NCI-H146 (cell line): Measurements from ENCODE around the gene FRMD7.
A peak's percentile ranks its signal among the peaks of the same experiment; 100 is the strongest.
"Not testable (repeated sequence)": the region's sequence is repeated elsewhere in the genome, so short reads cannot be mapped to it uniquely, and the experiment has no call there.

Experiments used
- DNase-seq: peaks from one replicate; lab custom pipeline; 2025; lab: John Stamatoyannopoulos, UW

FRMD7 gene

GRCh38 chrX:132093239-132093860, 34.5 kb downstream of the FRMD7 start:
- DNase-seq: peak; percentile 83

GRCh38 chrX:132092439-132093065, 35.3 kb downstream of the FRMD7 start:
- peak; percentile 77 for DNase-seq

GRCh38 chrX:132090403-132091159, 37.2 kb downstream of the FRMD7 start:
- no peak for DNase-seq

DNA sequence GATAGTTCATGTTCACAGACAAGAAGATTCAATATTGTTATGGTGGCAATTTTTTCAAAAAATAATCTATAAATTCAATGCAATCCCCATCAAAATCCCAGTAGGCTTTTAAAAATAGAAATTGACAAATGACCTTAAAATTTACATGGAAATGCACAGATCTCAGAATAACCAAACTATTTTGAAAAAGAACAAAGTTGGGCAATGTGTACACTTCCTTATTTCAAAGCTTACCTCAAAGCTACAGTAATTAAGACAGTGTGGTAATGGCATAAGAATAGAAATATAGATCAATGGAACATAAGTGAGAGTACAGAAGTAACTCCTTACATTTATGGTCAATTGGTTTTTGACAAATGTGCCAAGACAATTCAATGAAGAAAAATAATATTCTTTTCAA, 39.0 kb downstream of the FRMD7 start:
- no peak for DNase-seq

DNA sequence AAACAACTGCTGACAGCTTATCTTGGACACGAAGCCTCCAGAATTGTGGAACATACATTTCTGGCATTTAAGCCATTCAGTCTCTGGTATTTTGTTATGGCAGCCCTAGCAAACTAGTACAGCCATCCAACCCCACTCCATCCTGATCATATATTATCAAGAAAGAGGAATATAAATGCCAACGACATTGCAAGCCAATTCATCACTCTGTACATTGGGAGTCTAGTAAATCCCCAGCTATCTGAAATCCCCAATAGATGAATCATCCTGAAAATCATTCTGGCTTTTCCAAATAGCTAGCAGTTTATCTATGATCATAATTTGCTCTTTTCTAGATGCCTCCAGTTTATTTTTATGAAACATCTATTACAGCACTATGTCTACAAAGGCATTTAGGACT, 41.1 kb downstream of the FRMD7 start:
- DNase-seq: no peak

DNA sequence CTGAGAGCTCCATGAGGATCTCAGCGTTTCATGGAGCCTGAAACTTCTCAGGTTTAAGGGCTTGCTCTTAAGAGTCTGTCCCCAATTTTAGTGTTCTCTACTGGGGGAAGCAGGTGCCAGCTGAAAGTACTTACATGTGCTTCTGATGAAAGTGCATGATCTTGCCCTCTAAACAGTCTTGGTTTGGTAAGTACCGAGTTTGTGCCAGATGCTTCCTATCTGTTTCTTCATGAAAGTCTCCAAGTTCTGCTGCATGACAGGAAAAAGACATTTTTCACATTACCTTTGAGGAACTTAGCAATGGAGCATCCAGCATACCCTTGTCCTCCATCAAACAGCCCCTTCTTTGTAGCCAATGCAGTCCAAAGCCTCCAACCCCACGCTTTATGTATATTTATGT, 42.0 kb downstream of the FRMD7 start:
- no peak for DNase-seq

DNA sequence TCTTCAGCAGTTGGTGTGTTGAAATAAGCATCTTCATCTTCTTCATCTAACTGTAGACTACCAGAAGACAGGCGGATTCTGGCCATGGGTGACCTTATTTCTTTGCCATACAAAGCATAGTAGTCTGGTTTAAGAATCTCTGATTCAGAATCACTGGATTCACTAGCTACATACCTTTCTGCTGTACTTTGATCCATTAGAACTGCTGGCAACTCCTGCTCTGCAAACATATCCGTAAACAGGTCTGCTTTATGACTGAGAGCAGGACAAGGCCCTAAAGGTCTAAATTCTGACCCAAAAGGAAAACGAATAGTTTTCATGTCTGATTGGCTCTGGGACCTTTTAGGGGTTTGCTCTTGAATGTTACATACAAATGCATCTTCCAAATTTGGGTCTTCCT, 49.9 kb downstream of the FRMD7 start:
- no peak for DNase-seq

GRCh38 chrX:132077414-132077813, 50.4 kb downstream of the FRMD7 start:
- no peak for DNase-seq

DNA sequence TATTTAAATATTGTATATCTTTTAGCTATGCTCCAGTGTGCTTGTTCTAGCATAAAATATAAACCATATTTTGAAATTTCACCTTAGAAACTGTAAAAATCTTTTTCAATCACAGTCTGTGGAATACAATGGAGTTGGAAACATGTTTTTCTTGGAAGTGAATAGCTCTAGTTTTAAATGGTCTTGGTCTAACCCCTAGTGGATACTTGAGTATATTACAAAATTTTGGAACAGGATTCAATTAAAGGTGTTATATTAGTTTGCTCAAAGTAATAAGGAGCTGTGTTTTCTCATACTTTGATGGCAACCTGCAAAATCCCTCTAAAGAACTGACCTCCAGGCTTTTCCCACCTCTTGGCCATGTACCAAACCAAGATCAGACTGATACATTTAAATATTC, 56.6 kb downstream of the FRMD7 start:
- DNase-seq: no peak

GRCh38 chrX:132068405-132068804, 59.4 kb downstream of the FRMD7 start:
- DNase-seq: no peak

- DNase-seq: no peak
Observed at GRCh38 chrX:132063862-132064261, 64.0 kb downstream of the FRMD7 start.

DNA sequence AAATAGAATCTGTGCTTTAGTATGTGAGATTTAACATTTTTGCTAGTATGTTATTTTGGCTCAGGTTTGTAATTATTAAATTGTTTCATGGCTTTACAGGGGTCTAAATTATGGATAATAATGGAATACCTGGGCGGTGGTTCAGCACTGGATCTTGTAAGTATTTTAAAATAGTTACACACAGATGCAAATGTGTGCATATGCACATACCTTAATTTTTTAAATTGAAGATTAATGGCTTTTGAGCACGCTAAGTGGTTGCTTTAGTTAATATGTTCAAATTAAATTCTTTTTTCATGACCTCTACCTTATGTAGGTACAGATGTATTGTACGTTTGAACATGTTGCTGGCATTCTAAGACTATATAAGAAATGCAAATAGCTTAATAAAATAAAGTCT, 64.5 kb downstream of the FRMD7 start:
- DNase-seq: no peak

DNA sequence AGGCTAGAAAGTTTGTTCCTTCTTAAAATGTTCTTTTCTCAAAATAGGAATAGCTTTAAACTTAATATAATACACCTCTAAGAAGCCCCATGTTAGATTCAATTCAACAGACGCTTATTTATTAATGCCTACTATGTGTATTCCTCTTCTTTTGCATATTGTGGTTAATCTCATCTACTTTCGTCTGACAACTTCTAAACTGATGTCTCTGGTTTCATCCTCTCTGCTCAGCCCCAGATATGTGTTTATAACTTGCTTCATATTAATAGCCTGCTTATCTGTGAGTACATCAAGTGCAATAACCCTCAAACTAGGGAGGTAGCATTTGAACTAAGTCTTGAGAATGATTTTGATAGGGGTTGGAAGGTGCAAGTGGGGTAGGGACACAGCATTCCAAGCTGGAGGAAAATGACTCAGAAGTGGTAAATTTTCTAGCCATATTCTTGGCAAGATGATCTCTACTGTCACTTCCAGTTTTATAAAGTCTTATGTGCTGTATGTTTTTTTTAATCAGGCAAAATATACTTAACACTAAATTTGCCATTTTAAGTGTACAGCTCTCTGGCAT, 67.8 kb downstream of the FRMD7 start:
- DNase-seq: no peak

GRCh38 chrX:132058975-132059374, 68.8 kb downstream of the FRMD7 start:
- no peak for DNase-seq

GRCh38 chrX:132058050-132058449, 69.8 kb downstream of the FRMD7 start:
- no peak for DNase-seq

DNA sequence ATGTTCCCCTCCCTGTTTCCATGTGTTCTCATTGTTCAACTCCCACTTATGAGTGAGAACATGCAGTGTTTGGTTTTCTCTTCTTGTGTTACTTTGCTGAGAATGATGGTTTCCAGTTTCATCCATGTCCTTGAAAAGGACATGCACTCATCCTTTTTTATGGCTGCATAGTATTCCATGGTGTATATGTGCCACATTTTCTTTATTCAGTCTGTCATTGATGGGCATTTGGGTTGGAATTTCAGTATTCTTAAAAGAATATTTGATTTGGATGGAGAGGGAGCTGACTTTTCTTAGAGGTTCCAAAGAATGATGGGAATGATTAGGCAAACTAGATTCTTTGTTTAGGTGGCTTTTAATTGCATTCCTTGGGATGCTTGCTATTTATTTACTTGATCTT, 76.0 kb downstream of the FRMD7 start:
- DNase-seq: not testable (repeated sequence)

DNA sequence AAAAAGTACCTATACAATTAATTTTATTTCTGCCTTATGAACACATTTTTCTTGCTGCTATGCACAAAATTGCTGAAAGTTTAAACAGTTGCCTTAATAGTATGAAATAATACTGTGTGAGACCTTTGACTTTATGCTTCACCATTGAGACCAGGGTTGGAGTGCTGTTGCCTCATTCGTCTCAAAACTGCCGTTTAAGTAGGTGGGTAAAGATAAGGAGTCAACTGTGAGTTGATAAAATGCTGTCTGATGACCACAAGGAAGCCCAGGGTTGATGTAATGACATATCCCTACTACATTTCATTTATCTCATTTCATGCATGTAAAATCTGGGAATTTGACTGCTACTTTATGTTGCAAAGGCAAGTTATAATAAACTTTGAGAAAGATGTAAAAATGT, 81.3 kb downstream of the FRMD7 start:
- DNase-seq: no peak

- no peak for DNase-seq
Observed at GRCh38 chrX:132045456-132045855, 82.4 kb downstream of the FRMD7 start.

GRCh38 chrX:132044953-132045352, 82.9 kb downstream of the FRMD7 start:
- no peak for DNase-seq

GRCh38 chrX:132043977-132044376, 83.8 kb downstream of the FRMD7 start:
- no peak for DNase-seq

DNA sequence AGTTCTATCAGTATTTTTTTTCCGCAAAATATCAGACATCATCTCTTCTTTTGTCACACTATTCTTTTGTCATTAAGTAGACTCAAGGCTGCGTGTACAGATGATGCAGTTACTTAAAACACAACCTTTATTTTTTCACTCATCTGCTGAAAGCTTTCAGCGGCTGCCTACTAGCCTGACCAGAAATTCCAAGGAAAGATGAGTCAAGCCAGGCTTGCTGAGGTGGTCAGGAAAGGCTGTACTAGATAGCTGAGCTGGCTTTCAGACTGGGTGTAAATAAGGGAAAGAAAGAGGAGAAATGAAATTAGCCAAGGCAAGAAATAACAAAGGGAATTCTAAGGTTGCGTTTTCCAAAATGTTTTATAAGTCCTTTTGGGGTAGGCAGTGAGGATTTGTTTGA, 86.8 kb downstream of the FRMD7 start:
- DNase-seq: no peak

DNA sequence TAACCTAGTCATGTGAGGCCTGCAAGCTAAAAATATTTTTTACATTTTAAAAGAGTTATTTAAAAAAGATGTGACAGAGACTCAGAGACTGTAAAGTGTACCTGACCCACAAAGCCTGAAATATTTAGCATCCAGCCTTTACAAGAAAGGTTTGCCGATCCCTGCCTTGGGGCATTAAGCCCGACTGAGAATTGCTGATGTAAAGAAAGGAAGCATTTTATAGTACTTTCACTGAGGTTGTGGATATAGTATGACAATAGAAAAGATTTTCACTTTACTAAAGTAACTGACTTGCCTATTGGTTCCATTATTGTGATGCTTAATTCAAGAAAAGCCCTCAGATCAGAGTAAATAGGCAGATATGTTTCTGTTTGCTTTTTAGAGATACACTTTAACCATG, 87.8 kb downstream of the FRMD7 start:
- no peak for DNase-seq

- no peak for DNase-seq
Observed at GRCh38 chrX:132037479-132037993, 90.3 kb downstream of the FRMD7 start.
